ENCODE results near the gene RTP1.
"Not testable (repeated sequence)": the region's sequence is repeated elsewhere in the genome, so short reads cannot be mapped to it uniquely, and the experiment has no call there.

Gene RTP1

DNA sequence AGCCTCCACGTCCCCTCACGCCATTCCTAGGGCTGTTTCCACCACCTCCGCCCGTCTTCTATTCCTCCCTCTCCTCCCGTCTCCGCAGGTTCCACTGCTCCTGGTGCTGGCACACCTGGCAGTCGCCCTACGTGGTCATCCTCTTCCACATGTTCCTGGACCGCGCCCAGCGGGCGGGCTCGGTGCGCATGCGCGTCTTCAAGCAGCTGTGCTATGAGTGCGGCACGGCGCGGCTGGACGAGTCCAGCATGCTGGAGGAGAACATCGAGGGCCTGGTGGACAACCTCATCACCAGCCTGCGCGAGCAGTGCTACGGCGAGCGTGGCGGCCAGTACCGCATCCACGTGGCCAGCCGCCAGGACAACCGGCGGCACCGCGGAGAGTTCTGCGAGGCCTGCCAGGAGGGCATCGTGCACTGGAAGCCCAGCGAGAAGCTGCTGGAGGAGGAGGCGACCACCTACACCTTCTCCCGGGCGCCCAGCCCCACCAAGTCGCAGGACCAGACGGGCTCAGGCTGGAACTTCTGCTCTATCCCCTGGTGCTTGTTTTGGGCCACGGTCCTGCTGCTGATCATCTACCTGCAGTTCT is 2.3 kb downstream of the RTP1 start:
- not testable (repeated sequence) for DNase-seq

DNA sequence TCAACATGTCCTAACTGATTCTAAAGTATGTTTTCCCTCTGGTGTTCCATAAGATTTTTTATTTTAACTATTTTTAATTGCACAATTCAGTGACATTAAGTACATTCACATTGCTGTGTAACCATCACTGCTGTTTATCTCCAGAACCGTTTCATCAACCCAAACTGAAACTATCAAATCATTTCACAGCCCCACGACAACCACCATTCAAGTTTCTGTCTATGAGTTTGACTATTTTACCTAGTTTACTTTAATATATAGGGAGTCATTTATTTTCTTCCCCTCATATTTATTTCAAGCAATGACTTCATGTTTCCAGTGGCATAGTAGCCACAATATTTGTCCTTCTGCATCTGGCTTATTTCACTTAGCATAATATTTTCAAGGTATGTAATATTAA is 8.4 kb downstream of the RTP1 start:
- DNase-seq, result no peak

DNA sequence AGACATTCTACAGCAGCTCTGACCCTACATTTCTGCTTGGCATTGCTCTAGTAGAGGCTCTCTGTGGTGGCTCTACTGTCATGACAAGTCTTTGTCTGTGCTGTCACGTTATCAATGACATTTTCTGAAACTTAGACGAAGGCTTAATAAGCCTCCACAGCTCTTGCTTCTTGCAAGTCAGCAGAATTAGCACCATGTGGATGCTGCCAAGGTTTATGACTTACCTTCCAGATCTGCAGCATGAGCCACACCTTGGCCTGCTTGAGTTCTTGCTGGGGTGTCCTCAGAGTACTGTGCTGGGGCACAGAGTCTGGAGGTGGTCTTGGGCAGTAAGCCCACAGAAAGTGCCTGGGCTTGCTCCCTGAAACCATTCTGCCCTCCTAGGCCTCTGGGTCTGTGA is 9.8 kb downstream of the RTP1 start:
- no peak for DNase-seq

DNA sequence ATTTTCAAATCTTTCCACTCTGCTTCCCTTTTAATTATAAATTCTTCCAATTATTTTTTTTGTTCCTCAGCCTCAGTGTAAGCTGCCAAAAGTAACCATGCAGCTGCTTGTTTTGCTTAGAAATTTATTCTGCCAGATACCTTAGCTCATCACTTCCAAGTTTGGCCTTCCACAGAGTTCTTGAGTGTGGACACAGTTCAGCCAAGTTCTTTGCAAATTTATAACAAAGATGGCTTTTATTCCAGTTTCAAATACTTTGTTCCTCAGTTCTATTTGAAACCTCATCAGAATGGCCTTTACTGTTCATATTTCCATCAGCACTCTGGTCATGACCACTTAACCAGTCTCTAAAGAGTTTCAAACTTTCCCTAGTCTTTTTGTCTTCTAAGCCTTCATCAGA is 10.3 kb downstream of the RTP1 start:
- no peak for DNase-seq

DNA sequence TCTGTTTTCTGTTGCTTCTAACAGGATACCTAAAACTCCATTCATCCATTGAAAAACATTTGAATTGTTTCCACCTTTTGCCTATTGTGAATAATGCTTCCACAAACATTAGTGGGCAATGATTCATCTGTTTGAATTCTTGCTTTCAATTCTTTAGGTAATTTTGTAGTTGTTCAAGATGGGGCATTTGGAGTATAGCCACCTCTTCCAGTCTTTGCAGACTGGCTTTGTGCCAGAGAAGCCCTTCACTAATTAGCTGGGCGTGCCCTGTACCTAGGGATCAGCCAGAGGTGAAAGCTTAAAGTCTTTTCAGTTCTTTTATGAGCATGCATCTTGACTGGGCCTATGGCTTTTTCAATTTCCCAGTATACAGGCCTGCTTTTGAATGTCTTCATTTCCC is 10.9 kb downstream of the RTP1 start:
- no peak for DNase-seq

- no peak for DNase-seq
These were observed 12.2 kb downstream of the RTP1 start for GRCh38 chr3:187209491-187209890.

DNA sequence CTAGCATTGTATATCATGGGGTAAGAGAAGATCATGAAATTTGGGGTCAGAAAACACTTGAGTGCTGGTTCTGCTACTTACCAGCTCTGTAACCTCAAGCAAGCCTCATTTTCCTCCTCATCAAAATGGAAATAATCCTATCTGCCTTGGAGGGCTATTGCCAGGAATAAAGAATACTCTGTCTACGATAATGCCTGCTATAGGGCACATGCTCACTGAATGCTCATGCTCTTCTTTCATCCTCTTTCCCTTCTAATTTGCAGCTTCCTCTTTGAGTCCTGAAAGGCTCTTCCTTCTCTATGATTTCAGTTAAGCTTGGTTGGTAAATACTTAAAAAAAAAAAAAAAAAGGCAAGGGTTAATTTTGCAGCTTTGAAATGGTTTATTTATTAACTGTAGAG is 12.8 kb downstream of the RTP1 start:
- no peak for DNase-seq

DNA sequence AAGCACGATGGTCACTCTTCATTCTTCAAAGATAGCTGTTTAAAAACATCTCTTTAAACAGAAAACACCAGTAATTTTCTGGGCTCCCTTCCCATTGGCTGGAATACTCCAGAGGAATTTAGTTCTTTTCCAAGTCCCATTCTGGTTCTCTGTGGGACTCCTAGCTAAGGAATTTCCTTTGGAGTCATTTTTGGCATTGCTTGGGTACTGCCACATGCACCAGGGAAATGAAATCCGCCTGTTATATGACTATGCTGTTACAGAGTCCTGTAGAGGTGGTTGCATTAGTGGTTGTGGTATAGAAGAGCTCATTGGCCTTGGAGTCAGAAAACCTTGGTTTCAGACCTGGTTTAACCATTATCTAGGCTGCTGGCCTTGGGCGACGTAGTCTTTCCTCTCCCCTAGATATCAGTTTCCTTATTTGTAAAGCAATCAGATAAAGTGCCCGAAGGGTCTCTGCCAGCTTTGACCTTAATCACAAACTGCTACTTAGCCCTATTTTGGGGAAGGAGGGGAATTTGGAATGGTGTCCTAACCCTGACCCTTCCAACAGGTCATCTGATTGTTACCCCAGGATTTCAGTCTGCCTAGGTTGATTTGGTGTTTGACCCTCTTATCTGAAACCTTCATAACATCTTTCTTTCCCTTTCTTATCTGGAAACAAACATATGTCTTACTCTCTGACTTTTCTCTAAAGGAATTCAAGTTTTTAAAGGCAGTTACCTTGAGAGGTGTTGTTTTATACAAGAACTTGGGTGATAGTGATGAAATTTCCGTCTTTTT is 13.4 kb downstream of the RTP1 start:
- no peak for DNase-seq

DNA sequence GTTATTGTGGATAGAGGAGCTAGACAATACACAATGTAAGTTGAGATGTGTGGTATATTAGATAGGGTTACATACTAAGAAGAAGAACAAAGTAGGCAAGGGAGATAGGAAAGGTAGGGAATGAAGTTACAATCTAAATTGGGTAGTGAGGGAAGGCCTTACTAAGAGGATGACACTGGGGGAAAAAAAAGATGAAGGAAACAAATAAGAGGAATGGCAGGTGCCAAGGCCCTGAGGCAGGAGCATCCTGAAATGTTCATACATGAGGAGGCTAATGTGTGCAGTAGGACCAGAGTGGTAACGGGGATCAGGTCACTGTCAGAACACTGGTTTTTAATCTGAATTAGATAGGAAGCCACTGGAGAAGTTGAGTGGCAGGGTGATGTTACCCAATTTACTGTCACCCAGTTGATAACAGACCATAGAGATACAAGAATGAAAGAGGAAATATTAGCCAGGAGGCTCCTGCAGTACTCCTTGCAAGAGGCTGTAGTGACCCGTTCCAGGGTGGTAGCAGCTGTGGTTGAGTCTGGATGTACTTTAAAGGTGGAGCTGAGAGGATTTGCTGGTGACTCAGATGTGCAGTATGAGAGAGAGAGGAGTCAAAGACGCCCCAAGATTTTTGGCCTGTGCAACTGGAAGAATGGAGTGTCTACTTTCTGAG is 14.4 kb downstream of the RTP1 start:
- DNase-seq, result no peak

- DNase-seq, result no peak
These were observed 14.9 kb downstream of the RTP1 start for GRCh38 chr3:187212196-187212545.

DNA sequence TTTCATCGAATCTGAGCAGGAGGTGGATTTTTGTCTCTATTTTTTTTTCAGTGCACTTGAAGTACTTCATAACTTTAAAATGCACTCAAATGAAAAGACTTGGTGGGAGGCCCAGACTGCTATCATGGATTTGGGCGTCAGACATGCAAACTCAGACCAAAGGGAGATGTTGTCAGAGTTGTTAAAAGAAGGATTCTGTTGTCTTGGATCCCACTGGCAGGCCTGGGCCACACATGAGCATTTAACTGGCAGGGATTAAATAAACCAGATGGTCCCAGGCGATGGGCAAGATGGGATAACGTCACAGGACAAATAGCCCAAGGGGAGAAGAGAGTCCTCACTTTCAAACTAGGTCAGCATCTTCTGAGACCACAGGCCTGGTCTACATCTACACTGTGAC is 15.4 kb downstream of the RTP1 start:
- no peak for DNase-seq

DNA sequence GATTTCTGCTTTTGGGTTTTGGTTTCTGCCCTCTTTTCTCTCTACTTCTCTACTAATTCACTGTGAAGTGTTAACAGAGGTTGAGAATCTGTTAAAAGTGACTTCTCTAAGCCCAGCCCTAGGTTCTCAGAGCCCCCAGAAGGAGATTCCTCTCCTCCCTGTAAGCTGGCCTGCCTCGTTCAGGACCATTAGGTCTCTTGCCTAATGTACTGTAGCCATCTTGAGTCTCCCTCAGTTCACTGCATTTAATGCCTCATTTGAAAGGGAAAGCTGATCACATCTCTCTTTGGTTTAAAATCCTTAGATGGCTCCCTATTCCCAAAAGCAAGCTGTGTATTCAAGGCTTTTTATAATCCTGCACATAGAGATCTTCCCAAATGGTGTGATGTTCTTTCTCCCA is 16.3 kb downstream of the RTP1 start:
- DNase-seq, result no peak

GRCh38 chr3:187215460-187215859 is 18.2 kb downstream of the RTP1 start:
- DNase-seq, result no peak

GRCh38 chr3:187222801-187223200 is 25.5 kb downstream of the RTP1 start:
- DNase-seq, result no peak

GRCh38 chr3:187223799-187224198 is 26.5 kb downstream of the RTP1 start:
- no peak for DNase-seq

GRCh38 chr3:187227658-187228258 is 30.5 kb downstream of the RTP1 start:
- no peak for DNase-seq

GRCh38 chr3:187228740-187229139 is 31.5 kb downstream of the RTP1 start:
- no peak for DNase-seq

DNA sequence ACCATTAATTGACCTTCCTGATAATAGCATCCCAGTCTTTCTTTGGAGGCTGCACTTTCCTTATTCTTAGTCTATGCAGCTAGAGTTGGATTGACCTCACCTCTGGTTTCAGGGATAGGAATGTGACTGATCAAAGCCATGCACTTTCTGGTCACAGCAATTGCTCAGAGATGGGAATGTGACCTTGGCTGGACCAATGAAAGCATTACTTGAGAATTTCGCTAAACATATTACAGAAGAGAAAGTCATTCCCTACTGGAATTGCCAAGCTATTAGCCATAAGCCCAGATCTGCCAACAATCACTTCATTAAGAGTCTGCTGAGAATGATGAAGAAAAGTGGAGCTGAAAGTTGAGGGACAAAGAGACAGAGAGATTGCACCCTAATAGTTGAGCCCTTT is 32.7 kb downstream of the RTP1 start:
- no peak for DNase-seq

- DNase-seq, result no peak
These were observed 39.7 kb downstream of the RTP1 start for GRCh38 chr3:187236962-187237361.

- DNase-seq, result no peak
These were observed 40.5 kb downstream of the RTP1 start for GRCh38 chr3:187237741-187238140.

DNA sequence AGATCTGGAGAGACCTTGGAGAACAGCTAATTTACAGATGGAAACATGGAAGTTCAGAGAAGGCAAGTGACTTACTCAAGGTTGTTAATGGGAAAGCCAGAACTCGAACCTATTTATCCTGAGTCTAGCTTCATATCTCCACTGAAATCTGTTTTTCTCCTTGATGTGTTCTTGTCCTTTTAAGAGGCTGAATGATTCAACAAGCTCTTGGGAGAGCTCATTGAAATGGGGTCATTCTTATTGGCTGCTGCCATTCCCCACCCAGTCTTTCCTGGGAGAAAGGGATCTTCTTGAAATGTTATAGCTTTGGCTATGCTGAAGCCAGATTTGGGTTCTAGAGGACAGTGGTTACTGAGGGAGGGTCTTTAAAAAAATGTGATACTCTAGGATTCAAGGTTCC is 41.0 kb downstream of the RTP1 start:
- DNase-seq, result no peak

- DNase-seq, result not testable (repeated sequence)
These were observed 41.5 kb downstream of the RTP1 start for GRCh38 chr3:187238835-187239234.

DNA sequence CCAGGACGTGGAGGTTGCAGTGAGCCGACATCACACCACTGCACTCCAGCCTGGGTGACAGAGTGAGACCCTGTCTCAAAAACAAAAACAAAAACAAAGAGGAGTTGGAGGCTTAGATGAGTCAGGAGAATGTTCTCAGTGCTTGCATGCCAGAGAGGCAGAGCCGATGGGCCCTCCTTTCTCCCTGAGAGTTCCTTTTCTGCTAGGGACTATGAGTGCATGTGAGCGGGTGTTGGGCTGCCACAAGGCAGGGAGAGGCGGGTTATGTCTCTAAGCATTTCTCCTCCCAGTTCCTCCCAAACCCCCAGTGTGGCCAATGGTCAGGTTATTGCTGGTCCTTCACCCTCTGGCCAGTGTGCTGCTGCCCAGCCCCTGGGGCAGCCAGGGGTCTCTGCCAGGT is 45.1 kb downstream of the RTP1 start:
- no peak for DNase-seq

DNA sequence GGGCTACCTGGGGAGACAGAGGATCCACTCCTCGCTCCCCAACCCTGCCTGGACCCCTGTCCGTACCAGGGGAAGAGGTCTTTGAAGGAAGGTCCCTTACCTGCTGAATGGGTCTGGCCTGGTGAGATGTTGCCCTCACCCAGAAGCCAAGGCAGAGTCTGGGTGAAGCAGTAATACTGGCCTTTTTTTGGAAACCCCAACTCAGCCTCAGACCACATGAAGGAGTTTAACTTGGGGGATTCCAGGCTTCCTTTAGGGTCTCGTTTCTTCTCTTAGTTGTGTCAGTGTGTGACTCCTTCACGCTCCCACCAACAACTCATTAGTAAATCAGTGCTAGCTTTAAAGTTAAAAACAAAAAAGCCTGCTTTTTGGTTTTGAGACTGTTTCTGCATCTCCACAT is 45.6 kb downstream of the RTP1 start:
- no peak for DNase-seq
